Brain microvascular endothelial cell (primary cell): Measurements from ENCODE around the gene DOCK1.

ENCODE experiments used
- DNase-seq: peaks from one replicate; pipeline ENCODE4 v3.0.0-alpha.2; 2020
- H3K27ac ChIP-seq: fragments of 250-450 bp; sonication (Bioruptor Pico); 2 replicates; pipeline ENCODE4 v1.5.1; 2020; ENCODE audit warnings: mild to moderate bottlenecking, moderate library complexity
- H3K27me3 ChIP-seq: fragments of 250-450 bp; sonication (Bioruptor Pico); replicated peaks from 2 replicates; pipeline ENCODE4 v1.5.1; 2020; ENCODE audit warnings: mild to moderate bottlenecking
- H3K36me3 ChIP-seq: fragments of 250-450 bp; sonication (Bioruptor Pico); replicated peaks from 2 replicates; pipeline ENCODE4 v1.5.1; 2020; ENCODE audit warnings: mild to moderate bottlenecking
- H3K4me3 ChIP-seq: 2 replicates; pipeline ENCODE4 v1.5.1; 2011; ENCODE audit warnings: low read depth, mild to moderate bottlenecking, control low read depth, low read length, moderate library complexity
- in situ Hi-C: cut with HindIII; loops from 2 replicates; pipeline ENCODE4 v1.10.0; 2017; ENCODE audit warnings: low sequenced_read_pairs, low pct_ligation_motif_present
- TF ChIP-seq, protein P1 (sequence below): IDR thresholded peaks from 2 replicates; pipeline ENCODE4 v1.5.1; 2011; ENCODE audit warnings: low read depth, mild to moderate bottlenecking, moderate library complexity, low read length, control low read depth, inconsistent platforms; ENCODE audit errors: missing control alignments

The DOCK1 gene

DNA sequence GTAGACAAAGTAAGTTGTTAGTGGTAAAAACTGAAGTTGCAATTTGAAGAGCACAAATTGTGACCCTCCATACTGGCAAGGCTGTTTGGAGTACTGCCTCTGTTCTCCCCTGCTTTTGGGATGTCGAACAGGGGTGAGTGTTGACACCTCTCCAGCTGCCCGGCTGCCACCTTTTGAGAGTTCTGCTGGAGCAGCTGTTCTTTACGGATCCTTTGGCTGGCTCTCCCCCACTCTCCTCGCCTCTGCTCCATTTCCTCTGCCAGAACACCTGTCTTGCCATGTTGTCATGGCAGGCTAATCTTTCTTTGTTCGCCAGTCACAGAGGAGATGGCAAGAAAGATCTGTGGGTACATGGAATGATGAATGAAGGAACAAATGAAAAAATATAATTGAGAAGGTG lies 256.3 kb downstream of the DOCK1 start:
- H3K4me3 ChIP-seq, result no peak overlapping the region
- DNase-seq, result no peak
- H3K27ac ChIP-seq, result no peak overlapping the region
- H3K27me3 ChIP-seq, result no peaks in the 10 kb centered on the region
- H3K36me3 ChIP-seq, result no peaks in the 10 kb centered on the region
- TF ChIP-seq, protein P1, sequence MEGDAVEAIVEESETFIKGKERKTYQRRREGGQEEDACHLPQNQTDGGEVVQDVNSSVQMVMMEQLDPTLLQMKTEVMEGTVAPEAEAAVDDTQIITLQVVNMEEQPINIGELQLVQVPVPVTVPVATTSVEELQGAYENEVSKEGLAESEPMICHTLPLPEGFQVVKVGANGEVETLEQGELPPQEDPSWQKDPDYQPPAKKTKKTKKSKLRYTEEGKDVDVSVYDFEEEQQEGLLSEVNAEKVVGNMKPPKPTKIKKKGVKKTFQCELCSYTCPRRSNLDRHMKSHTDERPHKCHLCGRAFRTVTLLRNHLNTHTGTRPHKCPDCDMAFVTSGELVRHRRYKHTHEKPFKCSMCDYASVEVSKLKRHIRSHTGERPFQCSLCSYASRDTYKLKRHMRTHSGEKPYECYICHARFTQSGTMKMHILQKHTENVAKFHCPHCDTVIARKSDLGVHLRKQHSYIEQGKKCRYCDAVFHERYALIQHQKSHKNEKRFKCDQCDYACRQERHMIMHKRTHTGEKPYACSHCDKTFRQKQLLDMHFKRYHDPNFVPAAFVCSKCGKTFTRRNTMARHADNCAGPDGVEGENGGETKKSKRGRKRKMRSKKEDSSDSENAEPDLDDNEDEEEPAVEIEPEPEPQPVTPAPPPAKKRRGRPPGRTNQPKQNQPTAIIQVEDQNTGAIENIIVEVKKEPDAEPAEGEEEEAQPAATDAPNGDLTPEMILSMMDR, result no peak
- in situ Hi-C loops, result no loop called here

DNA sequence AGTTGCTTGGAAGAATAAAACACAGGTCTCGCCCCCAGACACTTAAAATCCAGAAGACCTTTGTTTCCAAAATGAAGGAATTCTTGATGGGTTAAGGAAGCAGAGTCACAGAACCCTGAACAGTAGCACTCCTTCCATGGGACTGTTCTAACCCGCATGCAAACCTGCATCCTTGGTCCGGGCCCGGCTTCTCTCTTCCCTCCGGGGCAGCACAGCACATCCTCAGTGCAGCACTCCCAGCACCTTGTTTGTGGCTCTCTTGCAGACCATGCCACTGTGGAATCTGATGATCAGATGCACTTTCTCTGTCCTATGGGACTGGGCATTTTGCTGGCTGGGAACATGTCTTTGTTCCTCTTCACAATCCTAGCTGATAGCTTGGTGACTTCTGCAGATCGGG lies 257.6 kb downstream of the DOCK1 start:
- Histone ChIP-seq H3K36me3 (no peaks in the 10 kb centered on the region), H3K27ac (no peak overlapping the region), H3K27me3 (no peaks in the 10 kb centered on the region), H3K4me3 (no peak overlapping the region)
- in situ Hi-C loops, result no loop called here
- TF ChIP-seq, protein P1, result no peak
- no peak for DNase-seq

DNA sequence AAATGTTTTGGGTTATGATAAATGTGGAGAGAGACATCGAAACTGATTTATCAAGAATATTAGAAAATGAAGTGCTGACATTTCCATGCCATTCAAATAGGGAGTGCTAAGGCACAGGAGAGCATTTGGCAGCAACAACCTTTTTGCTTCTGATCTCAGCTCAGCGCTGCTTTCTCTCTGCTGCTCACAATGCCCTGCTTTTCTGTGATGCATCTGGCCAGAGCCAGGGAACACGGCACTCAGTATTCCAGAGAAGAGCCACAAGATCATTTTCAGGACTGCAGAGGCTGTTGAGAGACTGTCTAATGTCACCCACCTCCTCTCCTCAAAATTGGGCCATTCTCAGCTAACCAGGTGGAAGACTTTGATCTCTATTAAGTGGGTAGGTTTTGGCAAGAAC lies 263.0 kb downstream of the DOCK1 start:
- in situ Hi-C loops, result no loop called here
- no peaks in the 10 kb centered on the region for H3K27me3 ChIP-seq

DNA sequence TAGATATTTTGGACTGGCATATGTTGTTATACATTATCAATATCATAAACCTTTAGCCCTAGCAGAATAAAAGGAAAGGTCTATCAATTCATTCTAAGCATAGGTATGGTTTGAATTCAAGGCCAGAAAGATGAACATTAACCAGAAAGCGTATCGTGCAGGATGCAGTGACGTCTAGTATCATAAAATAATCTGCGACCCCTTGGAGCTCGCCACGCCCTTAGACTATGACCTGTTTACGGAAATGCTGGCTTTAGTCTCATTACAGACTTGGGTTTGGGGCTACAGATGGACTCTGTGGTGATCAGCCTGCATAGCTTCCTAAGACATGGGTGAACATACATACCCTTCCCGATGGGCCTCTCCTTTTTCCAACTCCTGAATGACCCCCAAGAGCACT lies 269.6 kb downstream of the DOCK1 start:
- in situ Hi-C loops, result no loop called here
- H3K27ac ChIP-seq, result no peak overlapping the region
- no peak overlapping the region for H3K4me3 ChIP-seq
- no peaks in the 10 kb centered on the region for H3K27me3 ChIP-seq
- no peaks in the 10 kb centered on the region for H3K36me3 ChIP-seq
- TF ChIP-seq, protein P1, result no peak
- no peak for DNase-seq

More for the DNA sequence above, 263.0 kb downstream of the DOCK1 start:
- TF ChIP-seq, protein P1, result no peak
- Histone ChIP-seq H3K27ac (no peak overlapping the region), H3K4me3 (no peak overlapping the region), H3K36me3 (no peaks in the 10 kb centered on the region)
- DNase-seq, result no peak

DNA sequence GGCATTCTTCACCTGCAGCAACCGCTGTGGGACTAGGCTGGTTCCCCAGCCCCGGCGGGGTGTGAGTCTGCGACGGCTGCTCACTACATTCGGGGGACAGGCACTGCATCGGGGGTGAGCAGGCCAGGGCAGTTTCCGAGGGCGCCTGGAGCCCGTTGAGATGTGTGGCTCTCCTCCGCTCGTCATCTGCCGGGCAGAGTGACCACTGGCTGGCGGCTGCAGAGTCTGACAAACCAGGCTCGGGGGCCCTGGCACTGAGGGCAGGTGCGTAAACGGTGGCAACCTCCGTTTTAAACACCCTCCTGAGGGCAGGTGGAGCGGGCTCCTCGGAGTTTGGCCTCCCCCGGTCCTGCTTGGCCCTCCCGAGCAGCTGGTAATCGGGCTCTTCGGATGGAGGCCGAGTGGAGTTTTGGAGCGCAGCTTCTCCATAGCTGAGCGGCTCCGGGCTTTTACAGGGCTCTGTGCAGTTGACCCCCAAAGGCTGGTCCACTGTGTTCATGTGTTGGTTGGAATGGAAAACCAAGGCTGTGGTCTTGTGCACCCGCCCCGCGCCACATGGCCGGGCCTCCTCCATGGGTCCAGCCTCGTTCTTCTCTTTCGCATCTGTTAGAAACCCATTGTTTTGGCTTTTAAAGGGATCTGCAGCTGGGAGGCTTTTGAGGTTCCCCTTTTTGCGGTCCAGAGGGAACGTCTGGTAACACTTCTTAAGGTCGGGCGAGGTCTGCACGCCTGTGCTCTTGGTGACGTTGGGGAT lies 270.3 kb downstream of the DOCK1 start:
- no peak for DNase-seq
- no peaks in the 10 kb centered on the region for H3K27me3 ChIP-seq
- no peaks in the 10 kb centered on the region for H3K36me3 ChIP-seq
- in situ Hi-C loops, result no loop called here
- no peak overlapping the region for H3K4me3 ChIP-seq
- TF ChIP-seq, protein P1, result no peak
- no peak overlapping the region for H3K27ac ChIP-seq

DNA sequence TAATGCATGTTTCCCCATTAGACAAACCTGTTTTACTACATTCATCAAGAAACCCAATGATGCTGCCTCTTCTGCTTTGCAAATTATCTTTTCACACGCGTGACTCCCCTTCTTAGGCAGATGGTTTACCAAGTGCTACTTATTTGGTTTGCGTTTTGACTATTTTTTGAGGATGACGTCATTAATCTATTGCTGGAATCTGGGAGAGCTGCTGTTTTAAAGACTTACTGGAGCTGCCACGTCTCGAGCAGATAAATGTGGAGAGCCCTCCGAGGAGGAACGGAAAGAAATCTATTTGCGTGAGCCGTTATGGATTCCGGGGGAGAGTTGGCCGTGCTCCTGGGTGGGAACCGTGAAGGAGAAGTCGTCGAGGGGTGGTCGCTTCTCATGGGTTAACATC lies 271.4 kb downstream of the DOCK1 start:
- no peak for DNase-seq
- in situ Hi-C loops, result no loop called here
- Histone ChIP-seq H3K27ac (no peak overlapping the region), H3K36me3 (no peaks in the 10 kb centered on the region), H3K27me3 (no peaks in the 10 kb centered on the region), H3K4me3 (no peak overlapping the region)
- TF ChIP-seq, protein P1, result no peak
